Right renal cortex interstitium (tissue), 3 donors: ENCODE measurements around the gene INSYN2B. TPM values are rescaled to one million over a fixed set of nuclear protein-coding genes. Genes with fewer than 3 reads are reported as not detected.

Experiments used
- DNase-seq, 3 donors: peaks; one replicate each; pipeline ENCODE4 v3.0.0-alpha.2; 2013; ENCODE audit warnings: low read depth in 3 of 3, low spot score in 2 of 3
- polyA plus RNA-seq, 3 donors: library from polyadenylated mRNA; unstranded; fragments of 120-200 nt; gene quantifications; one replicate each; pipeline ENCODE4 v1.2.1, GENCODE V29; 2013; ENCODE audit not compliant: insufficient read length in 3 of 3

Gene INSYN2B
- polyA plus RNA-seq, 3 donors, result 1.8 to 3.0 (median 2.0) TPM

DNA sequence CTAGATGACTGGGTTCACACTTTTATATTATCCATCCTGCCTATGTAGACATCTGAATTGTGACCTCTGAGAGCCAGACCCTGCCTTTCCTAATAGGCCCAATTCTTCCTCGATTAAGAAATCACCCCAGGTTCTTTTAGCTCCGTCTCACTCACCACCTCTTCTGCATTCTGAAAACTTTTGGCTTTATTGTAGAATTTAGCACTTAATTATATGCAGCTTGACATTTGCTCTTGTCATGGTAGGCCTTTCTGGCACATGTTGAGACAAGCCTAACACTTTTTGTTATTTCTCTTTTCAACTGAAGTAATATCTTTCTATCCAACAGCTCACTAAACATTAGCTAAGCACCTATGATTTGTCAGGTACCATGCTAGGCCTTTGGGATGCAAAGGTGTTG is 163.3 kb downstream of the INSYN2B start:
- DNase-seq, result no peak

- DNase-seq, result no peak
Observed at GRCh38 chr5:169814522-169814921, 165.8 kb downstream of the INSYN2B start.

Other genes starting within 250 kb of the INSYN2B start
- 1 to 10 TPM; 7.0 to 8.1 (median 7.8) TPM for gene FOXI1, start 125.4 kb upstream of the INSYN2B start, polyA plus RNA-seq